ENCODE data around the gene FBXO28. TPM values are rescaled to one million over a fixed set of nuclear protein-coding genes. Genes with fewer than 3 reads are reported as not detected.

The FBXO28 gene
- polyA plus RNA-seq, 1 donor (not counting 4 experiments of a cell fraction or from before 2014, with no cell fraction given), result 36.5 TPM

GRCh38 chr1:224170343-224170742 is 56.4 kb downstream of the FBXO28 start:
- H3K79me2 ChIP-seq (ENCODE audit: control insufficient read depth, insufficient read depth, low read length), result no peaks in the 10 kb centered on the region
- no peak overlapping the region for H2AFZ ChIP-seq (ENCODE audit: control insufficient read depth, low read length)
- H4K20me1 ChIP-seq (ENCODE audit: control insufficient read depth, extremely low read depth, insufficient read depth, low read length), result no peaks in the 10 kb centered on the region
- FAIRE-seq (no peak), DNase-seq (ENCODE audit: low read depth, low spot score) (no peak)
- no peaks in the 10 kb centered on the region for H3K27me3 ChIP-seq (ENCODE audit: control insufficient read depth, extremely low read depth, insufficient read depth, low read length)
- dilution Hi-C loops (cut with MboI; ENCODE audit: extremely low pct_ligation_motif_present, low sequenced_read_pairs), result no loop called here
- peaks cover 28% of the 10 kb centered on the region for H3K4me1 ChIP-seq (ENCODE audit: control insufficient read depth, extremely low read depth, insufficient read depth, low read length)
- H3K27ac ChIP-seq (ENCODE audit: control insufficient read depth, insufficient read depth, low read length), result no peak overlapping the region
- TF ChIP-seq EZH2 (IDR thresholded peaks at IDR 0.05; ENCODE audit: low read length) (no peak), CTCF (optimal IDR thresholded peaks at IDR 0.05 in 1 of 3, IDR thresholded peaks at IDR 0.05 in 1 of 3, conservative IDR thresholded peaks at IDR 0.05 in 1 of 3; ENCODE audit: extremely low read depth in 1 of 3, insufficient read depth in 2 of 3, low read length in 3 of 3) (no peak)
- peak overlapping the region; percentile 9 for H3K4me2 ChIP-seq (ENCODE audit: control insufficient read depth, extremely low read depth, insufficient read depth, low read depth, low read length)
- H3K36me3 ChIP-seq (ENCODE audit: control insufficient read depth in 2 of 2, extremely low read depth in 1 of 2, insufficient read depth in 2 of 2, low read length in 2 of 2), result no peaks in the 10 kb centered on the region
- H3K4me3 ChIP-seq (ENCODE audit: control insufficient read depth in 2 of 3, extremely low read depth in 1 of 3, insufficient read depth in 2 of 3, low read depth in 1 of 3, low read length in 3 of 3), result no peak overlapping the region
- H3K9me3 ChIP-seq (ENCODE audit: control insufficient read depth, low read depth, low read length), result no peaks in the 10 kb centered on the region
- H3K9me1 ChIP-seq (ENCODE audit: control insufficient read depth, extremely low read depth, insufficient read depth, low read length), result no peaks in the 10 kb centered on the region
- no peak overlapping the region for H3K9ac ChIP-seq (ENCODE audit: control insufficient read depth, extremely low read depth, insufficient read depth, low read length)

GRCh38 chr1:224170748-224171478 is 57.0 kb downstream of the FBXO28 start:
- no peaks in the 10 kb centered on the region for H3K9me3 ChIP-seq (ENCODE audit: control insufficient read depth, low read depth, low read length)
- no peaks in the 10 kb centered on the region for H4K20me1 ChIP-seq (ENCODE audit: control insufficient read depth, extremely low read depth, insufficient read depth, low read length)
- H3K79me2 ChIP-seq (ENCODE audit: control insufficient read depth, insufficient read depth, low read length), result no peaks in the 10 kb centered on the region
- H3K27ac ChIP-seq (ENCODE audit: control insufficient read depth, insufficient read depth, low read length), result no peak overlapping the region
- no peaks in the 10 kb centered on the region for H3K9me1 ChIP-seq (ENCODE audit: control insufficient read depth, extremely low read depth, insufficient read depth, low read length)
- no peaks in the 10 kb centered on the region for H3K36me3 ChIP-seq (ENCODE audit: control insufficient read depth in 2 of 2, extremely low read depth in 1 of 2, insufficient read depth in 2 of 2, low read length in 2 of 2)
- peak; percentile 41 to 61 (median 58) for TF ChIP-seq CTCF (optimal IDR thresholded peaks at IDR 0.05 in 1 of 3, IDR thresholded peaks at IDR 0.05 in 1 of 3, conservative IDR thresholded peaks at IDR 0.05 in 1 of 3; ENCODE audit: extremely low read depth in 1 of 3, insufficient read depth in 2 of 3, low read length in 3 of 3)
- TF ChIP-seq EZH2 (IDR thresholded peaks at IDR 0.05; ENCODE audit: low read length), result no peak
- DNase-seq (ENCODE audit: low read depth, low spot score) (no peak), FAIRE-seq (no peak)
- dilution Hi-C loops (cut with MboI; ENCODE audit: extremely low pct_ligation_motif_present, low sequenced_read_pairs), result no loop called here
- H3K27me3 ChIP-seq (ENCODE audit: control insufficient read depth, extremely low read depth, insufficient read depth, low read length), result no peaks in the 10 kb centered on the region
- peak overlapping the region; percentile 9 for H3K4me2 ChIP-seq (ENCODE audit: control insufficient read depth, extremely low read depth, insufficient read depth, low read depth, low read length)
- no peak overlapping the region for H3K4me3 ChIP-seq (ENCODE audit: control insufficient read depth in 2 of 3, extremely low read depth in 1 of 3, insufficient read depth in 2 of 3, low read depth in 1 of 3, low read length in 3 of 3)
- no peak overlapping the region for H3K9ac ChIP-seq (ENCODE audit: control insufficient read depth, extremely low read depth, insufficient read depth, low read length)
- no peak overlapping the region for H2AFZ ChIP-seq (ENCODE audit: control insufficient read depth, low read length)
- peaks cover 31% of the 10 kb centered on the region for H3K4me1 ChIP-seq (ENCODE audit: control insufficient read depth, extremely low read depth, insufficient read depth, low read length)

All from keratinocyte (primary cell).